ENCODE measurements around the gene MCF2L. TPM values are rescaled to one million over a fixed set of nuclear protein-coding genes. Genes with fewer than 3 reads are reported as not detected.

MCF2L gene
- total and polyA plus RNA-seq, 10 of the 15 experiments (the other 5 are each of a cell fraction or from before 2014, with no cell fraction given) = 0.06 to 1.1 (median 0.21) TPM; not detected in 2

DNA sequence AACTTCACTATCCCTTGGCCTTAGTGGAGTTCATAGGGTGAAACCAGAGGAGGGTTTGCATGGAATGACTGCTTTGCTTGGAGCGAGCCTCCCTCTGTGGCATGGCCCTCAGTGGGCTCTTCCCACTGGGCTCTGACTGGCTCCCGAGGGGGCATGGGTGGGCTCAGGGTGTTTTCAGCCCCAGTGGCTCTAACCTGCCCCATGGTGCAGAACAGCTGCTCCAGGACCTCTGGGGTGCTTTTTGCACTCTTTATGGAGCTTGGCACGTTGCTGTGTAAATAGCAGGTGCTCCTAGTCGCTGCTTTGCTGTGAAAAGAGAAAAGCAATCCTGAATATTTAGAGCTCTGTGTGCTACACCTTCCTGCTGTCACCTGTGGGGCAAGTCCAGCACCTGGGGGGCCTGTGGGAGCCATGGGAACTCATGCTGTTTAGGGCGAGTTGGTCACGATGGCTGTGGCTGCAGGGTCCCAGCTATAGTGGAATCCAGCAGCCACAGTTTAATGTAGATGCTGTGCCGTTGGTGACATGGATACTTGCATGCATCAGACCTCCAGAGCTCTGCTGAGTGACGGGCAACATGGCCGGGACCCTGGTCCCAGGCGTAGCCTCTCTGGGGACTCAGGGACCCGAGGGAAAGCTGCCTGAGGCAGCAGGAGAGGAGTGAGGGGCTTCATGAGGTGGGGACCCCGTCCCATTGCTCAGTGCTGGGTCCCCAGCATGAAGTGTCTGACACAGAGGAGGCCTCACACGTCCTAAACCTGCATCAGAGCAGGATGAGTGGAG lies 14.3 kb upstream of the MCF2L start (continued):
- no peak for TF ChIP-seq BMI1 (IDR thresholded peaks at IDR 0.05; ENCODE audit: borderline replicate concordance)
- TF ChIP-seq, protein P1, sequence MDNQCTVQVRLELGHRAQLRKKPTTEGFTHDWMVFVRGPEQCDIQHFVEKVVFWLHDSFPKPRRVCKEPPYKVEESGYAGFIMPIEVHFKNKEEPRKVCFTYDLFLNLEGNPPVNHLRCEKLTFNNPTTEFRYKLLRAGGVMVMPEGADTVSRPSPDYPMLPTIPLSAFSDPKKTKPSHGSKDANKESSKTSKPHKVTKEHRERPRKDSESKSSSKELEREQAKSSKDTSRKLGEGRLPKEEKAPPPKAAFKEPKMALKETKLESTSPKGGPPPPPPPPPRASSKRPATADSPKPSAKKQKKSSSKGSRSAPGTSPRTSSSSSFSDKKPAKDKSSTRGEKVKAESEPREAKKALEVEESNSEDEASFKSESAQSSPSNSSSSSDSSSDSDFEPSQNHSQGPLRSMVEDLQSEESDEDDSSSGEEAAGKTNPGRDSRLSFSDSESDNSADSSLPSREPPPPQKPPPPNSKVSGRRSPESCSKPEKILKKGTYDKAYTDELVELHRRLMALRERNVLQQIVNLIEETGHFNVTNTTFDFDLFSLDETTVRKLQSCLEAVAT (IDR thresholded peaks at IDR 0.05) = no peak
- TF ChIP-seq BHLHE40 (IDR thresholded peaks at IDR 0.05; ENCODE audit: borderline replicate concordance in 1 of 2, low read depth in 2 of 2, low read length in 1 of 2) = no peak
- TF ChIP-seq RCOR1 (conservative IDR thresholded peaks at IDR 0.05; ENCODE audit: low read depth, low read length) = no peak
- TF ChIP-seq MYB (IDR thresholded peaks at IDR 0.05; ENCODE audit: borderline replicate concordance, low read depth, low read length) = no peak

DNA sequence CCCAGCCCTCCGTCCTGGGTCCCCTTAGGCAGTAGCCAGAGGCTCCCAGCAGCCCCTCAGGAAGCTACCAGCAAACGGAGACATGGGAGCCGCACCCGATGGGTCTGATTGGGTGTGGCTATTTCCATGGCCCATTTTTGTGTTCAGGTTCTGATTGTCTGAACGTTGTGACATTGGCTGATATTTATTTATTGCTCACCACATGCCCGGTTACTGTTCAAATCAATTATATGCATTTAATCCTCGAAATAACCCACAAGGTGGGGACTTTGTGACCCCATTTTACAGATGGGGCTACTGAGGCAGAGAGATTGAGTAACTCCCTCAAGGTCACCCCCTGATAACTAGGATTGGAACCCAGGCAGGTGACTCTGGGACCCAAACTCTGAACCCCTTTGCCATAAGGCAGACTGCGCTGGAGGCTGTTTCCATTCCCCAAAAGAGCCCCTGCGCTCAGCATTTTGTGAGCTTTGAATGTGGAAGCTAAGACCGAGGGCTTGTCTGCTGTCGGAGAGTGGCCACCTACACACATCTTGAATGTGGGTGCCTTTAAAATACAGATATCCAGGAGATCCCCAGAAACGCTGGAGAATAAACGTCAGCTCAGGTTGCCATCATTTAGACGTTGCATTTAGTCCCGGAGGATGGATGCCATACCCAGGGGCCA lies 13.6 kb upstream of the MCF2L start:
- FAIRE-seq (no peak), DNase-seq (ENCODE audit: low read depth, low spot score) (no peak), ATAC-seq (no peak)
- 42% methylated on average over 15 of the region's 15 CpGs for WGBS (ENCODE audit: insufficient coverage, insufficient replicate concordance, low lambda C conversion rate, missing lambda C conversion rate)
- ChIA-PET SMC1A (ENCODE audit: uncharacterized antibody, unreplicated experiment) (no interaction called here), CTCF (no interaction called here), RAD21 (ENCODE audit: unreplicated experiment) (no interaction called here), POLR2A (no interaction called here)
- intact Hi-C loops (cut with micrococcal nuclease; ENCODE audit: unreplicated experiment) = no loop called here
- Histone ChIP-seq H3K9me3 (replicated peaks; ENCODE audit: control insufficient read depth, insufficient read depth, low read length) (no peaks in the 10 kb centered on the region), H2AFZ (ENCODE audit: control insufficient read depth, low read depth, low read length) (no peak overlapping the region), H4K20me1 (ENCODE audit: control insufficient read depth, insufficient read depth) (no peaks in the 10 kb centered on the region), H3K4me3 (no peak overlapping the region), H3K9ac (ENCODE audit: control insufficient read depth, insufficient read depth, low read length) (no peak overlapping the region), H3K4me2 (ENCODE audit: control insufficient read depth, insufficient read depth) (no peak overlapping the region), H3K27ac (ENCODE audit: control insufficient read depth, insufficient read depth) (no peak overlapping the region), H3K36me3 (ENCODE audit: control insufficient read depth in 2 of 2, insufficient read depth in 2 of 2, low read length in 1 of 2) (no peaks in the 10 kb centered on the region), H3K79me2 (ENCODE audit: control insufficient read depth, insufficient read depth, low read length) (no peaks in the 10 kb centered on the region), H3K4me1 (ENCODE audit: control insufficient read depth, insufficient read depth, low read length) (no peaks in the 10 kb centered on the region), H3K27me3 (replicated peaks in 1 of 2; ENCODE audit: control insufficient read depth in 2 of 2, insufficient read depth in 2 of 2, low read length in 1 of 2) (no peaks in the 10 kb centered on the region; a peak in 1 of 4 replicates)
- BruUV-seq (replicated peaks) = no TSS peak
- in situ Hi-C loops (cut with MboI) = no loop called here
- TF ChIP-seq WRNIP1 (IDR thresholded peaks at IDR 0.05; ENCODE audit: borderline replicate concordance, low read depth, low read length) = no peak
- no peak for TF ChIP-seq FOS (IDR thresholded peaks at IDR 0.05; ENCODE audit: borderline replicate concordance, extremely low read depth, insufficient read length)
- no peak for TF ChIP-seq SRF (IDR thresholded peaks at IDR 0.05; ENCODE audit: low read depth in 2 of 2, low read length in 2 of 2)
- TF ChIP-seq, protein P2, sequence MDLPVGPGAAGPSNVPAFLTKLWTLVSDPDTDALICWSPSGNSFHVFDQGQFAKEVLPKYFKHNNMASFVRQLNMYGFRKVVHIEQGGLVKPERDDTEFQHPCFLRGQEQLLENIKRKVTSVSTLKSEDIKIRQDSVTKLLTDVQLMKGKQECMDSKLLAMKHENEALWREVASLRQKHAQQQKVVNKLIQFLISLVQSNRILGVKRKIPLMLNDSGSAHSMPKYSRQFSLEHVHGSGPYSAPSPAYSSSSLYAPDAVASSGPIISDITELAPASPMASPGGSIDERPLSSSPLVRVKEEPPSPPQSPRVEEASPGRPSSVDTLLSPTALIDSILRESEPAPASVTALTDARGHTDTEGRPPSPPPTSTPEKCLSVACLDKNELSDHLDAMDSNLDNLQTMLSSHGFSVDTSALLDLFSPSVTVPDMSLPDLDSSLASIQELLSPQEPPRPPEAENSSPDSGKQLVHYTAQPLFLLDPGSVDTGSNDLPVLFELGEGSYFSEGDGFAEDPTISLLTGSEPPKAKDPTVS (IDR thresholded peaks at IDR 0.05; ENCODE audit: low read depth, low read length) = no peak
- TF ChIP-seq, protein P3, sequence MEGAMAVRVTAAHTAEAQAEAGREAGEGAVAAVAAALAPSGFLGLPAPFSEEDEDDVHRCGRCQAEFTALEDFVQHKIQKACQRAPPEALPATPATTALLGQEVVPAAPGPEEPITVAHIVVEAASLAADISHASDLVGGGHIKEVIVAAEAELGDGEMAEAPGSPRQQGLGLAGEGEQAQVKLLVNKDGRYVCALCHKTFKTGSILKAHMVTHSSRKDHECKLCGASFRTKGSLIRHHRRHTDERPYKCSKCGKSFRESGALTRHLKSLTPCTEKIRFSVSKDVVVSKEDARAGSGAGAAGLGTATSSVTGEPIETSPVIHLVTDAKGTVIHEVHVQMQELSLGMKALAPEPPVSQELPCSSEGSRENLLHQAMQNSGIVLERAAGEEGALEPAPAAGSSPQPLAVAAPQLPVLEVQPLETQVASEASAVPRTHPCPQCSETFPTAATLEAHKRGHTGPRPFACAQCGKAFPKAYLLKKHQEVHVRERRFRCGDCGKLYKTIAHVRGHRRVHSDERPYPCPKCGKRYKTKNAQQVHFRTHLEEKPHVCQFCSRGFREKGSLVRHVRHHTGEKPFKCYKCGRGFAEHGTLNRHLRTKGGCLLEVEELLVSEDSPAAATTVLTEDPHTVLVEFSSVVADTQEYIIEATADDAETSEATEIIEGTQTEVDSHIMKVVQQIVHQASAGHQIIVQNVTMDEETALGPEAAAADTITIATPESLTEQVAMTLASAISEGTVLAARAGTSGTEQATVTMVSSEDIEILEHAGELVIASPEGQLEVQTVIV (IDR thresholded peaks at IDR 0.05; ENCODE audit: borderline replicate concordance, partially characterized antibody) = no peak
- TF ChIP-seq SMARCA5 (IDR thresholded peaks at IDR 0.05) = no peak
- no peak for TF ChIP-seq ZNF217 (IDR thresholded peaks at IDR 0.05)
- TF ChIP-seq TCF7 (IDR thresholded peaks at IDR 0.05; ENCODE audit: borderline replicate concordance) = no peak
- TF ChIP-seq KLF5 (IDR thresholded peaks at IDR 0.05; ENCODE audit: partially characterized antibody) = no peak
